HG02623 (cell line): ENCODE measurements around the gene AMFR.
"Not testable (repeated sequence)": the region's sequence is repeated elsewhere in the genome, so short reads cannot be mapped to it uniquely, and the experiment has no call there.

Experiments
- ATAC-seq: cut with Tn5 transposase; IDR thresholded peaks from one replicate; pipeline ENCODE4 v1.9.1; 2021; ENCODE audit warnings: moderate library complexity; ENCODE audit not compliant: unreplicated experiment

The AMFR gene

GRCh38 chr16:56396724-56397123 lies 28.6 kb downstream of the AMFR start:
- ATAC-seq = not testable (repeated sequence)

- ATAC-seq = no peak
Measured at GRCh38 chr16:56389554-56389953, 35.8 kb downstream of the AMFR start.

GRCh38 chr16:56388209-56388608 lies 37.1 kb downstream of the AMFR start:
- no peak for ATAC-seq

- no peak for ATAC-seq
Measured at GRCh38 chr16:56387396-56387795, 37.9 kb downstream of the AMFR start.

- ATAC-seq = no peak
Measured at GRCh38 chr16:56384074-56384721, 41.1 kb downstream of the AMFR start.

- ATAC-seq = no peak
Measured at GRCh38 chr16:56382901-56383355, 42.4 kb downstream of the AMFR start.

- ATAC-seq = no peak
Measured at GRCh38 chr16:56382459-56382858, 42.9 kb downstream of the AMFR start.

- not testable (repeated sequence) for ATAC-seq
Measured at GRCh38 chr16:56380778-56381485, 44.4 kb downstream of the AMFR start.

GRCh38 chr16:56379044-56379443 lies 46.3 kb downstream of the AMFR start:
- ATAC-seq = not testable (repeated sequence)

- ATAC-seq = not testable (repeated sequence)
Measured at GRCh38 chr16:56375792-56376191, 49.6 kb downstream of the AMFR start.

- no peak for ATAC-seq
Measured at GRCh38 chr16:56373003-56373402, 52.3 kb downstream of the AMFR start.

GRCh38 chr16:56372013-56372634 lies 53.2 kb downstream of the AMFR start:
- no peak for ATAC-seq

- ATAC-seq = no peak
Measured at GRCh38 chr16:56371660-56371937, 53.7 kb downstream of the AMFR start.

GRCh38 chr16:56370875-56371659 lies 54.3 kb downstream of the AMFR start:
- ATAC-seq = no peak

- ATAC-seq = no peak
Measured at GRCh38 chr16:56370185-56370874, 55.0 kb downstream of the AMFR start.

- no peak for ATAC-seq
Measured at GRCh38 chr16:56369202-56369601, 56.1 kb downstream of the AMFR start.

- no peak for ATAC-seq
Measured at GRCh38 chr16:56368545-56368944, 56.8 kb downstream of the AMFR start.

- ATAC-seq = no peak
Measured at GRCh38 chr16:56367764-56368163, 57.6 kb downstream of the AMFR start.

- ATAC-seq = no peak
Measured at GRCh38 chr16:56366945-56367344, 58.4 kb downstream of the AMFR start.

- no peak for ATAC-seq
Measured at GRCh38 chr16:56365552-56365951, 59.8 kb downstream of the AMFR start.

- ATAC-seq = no peak
Measured at GRCh38 chr16:56364865-56365264, 60.5 kb downstream of the AMFR start.
